GM18951 (cell line): ENCODE results near the gene ETV3.

Source experiments
- POLR2A ChIP-seq: IDR thresholded peaks from 4 replicates; pipeline ENCODE4 v1.6.1; 2011; ENCODE audit warnings: mild to moderate bottlenecking; ENCODE audit not compliant: insufficient read length, insufficient read depth; ENCODE audit errors: extremely low read depth
- in situ Hi-C: fragments of 300-500 bp; cut with MboI; formaldehyde crosslinking; loops from one replicate; pipeline ENCODE4 v1.12.0; 2022; ENCODE audit warnings: low sequenced_read_pairs, mixed read lengths, inconsistent platforms; ENCODE audit not compliant: unreplicated experiment

ETV3 gene

DNA sequence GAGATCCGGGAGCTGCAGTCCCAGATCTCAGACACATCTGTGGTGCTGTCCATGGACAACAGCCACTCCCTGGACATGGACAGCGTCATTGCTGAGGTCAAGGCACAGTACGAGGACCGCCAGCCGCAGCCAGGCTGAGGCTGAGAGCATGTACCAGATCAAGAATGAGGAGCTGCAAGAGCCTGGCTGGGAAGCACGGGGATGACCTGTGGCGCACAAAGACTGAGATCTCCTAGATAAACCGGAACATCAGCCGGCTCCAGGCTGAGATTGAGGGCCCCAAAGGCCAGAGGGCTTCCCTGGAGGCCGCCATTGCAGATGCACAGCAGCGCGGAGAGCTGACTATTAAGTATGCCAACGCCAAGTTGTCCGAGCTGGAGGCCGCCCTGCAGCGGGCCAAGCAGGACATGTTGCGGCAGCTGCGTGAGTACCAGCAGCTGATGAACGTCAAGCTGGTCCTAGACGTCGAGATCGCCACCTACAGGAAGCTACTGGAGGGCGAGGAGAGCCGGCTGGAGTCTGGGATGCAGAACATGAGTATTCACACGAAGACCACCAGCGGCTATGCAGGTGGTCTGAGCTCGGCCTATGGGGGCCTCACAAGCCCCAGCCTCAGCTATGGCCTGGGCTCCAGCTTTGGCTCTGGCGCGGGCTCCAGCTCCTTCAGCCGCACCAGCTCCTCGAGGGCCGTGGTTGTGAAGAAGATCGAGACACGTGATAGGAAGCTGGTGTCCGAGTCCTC, 64.1 kb downstream of the ETV3 start:
- in situ Hi-C loops = no loop called here
- no peak for TF ChIP-seq POLR2A
